Caco-2 (cell line): ENCODE measurements around the gene CFAP221. TPM values are rescaled to one million over a fixed set of nuclear protein-coding genes. Genes with fewer than 3 reads are reported as not detected.

Experiments used
- BruUV-seq: library from RNA; stranded (reverse); fragments of 400-500 nt; replicated peaks from 2 replicates; lab custom pipeline; 2021; lab: Mats Ljungman, UMichigan
- CTCF ChIA-PET: fragments of 300-600 bp; sonication (Branson Sonifier 250); formaldehyde crosslinking; loops from one replicate; lab custom pipeline; 2022; ENCODE audit warnings: antibody characterized with exemption; lab: Charles Lee
- POLR2A ChIA-PET: fragments of 300-600 bp; sonication (Branson Sonifier 250); formaldehyde crosslinking; loops from one replicate; lab custom pipeline; 2022; ENCODE audit warnings: antibody characterized with exemption; lab: Charles Lee
- DNase-seq, 2 experiments: peaks; one replicate each; pipeline versions ENCODE4 v3.0.0 to v3.0.0-alpha.2; 2020 to 2022
- H3K27me3 ChIP-seq: replicated peaks from 2 replicates; pipeline ENCODE4 v1.6.0; 2011; ENCODE audit warnings: low read length; ENCODE audit not compliant: control insufficient read depth, insufficient read depth
- H3K36me3 ChIP-seq: 2 replicates; pipeline ENCODE4 v1.5.1; 2011; ENCODE audit warnings: low read length; ENCODE audit not compliant: control insufficient read depth, insufficient read depth
- H3K4me1 ChIP-seq: fragments of 250-450 bp; sonication (Bioruptor Pico); 2 replicates; pipeline ENCODE4 v1.5.1; 2020; ENCODE audit warnings: mild to moderate bottlenecking
- H3K4me3 ChIP-seq: 2 replicates; pipeline ENCODE4 v1.5.1; 2011; ENCODE audit warnings: low read depth, mild to moderate bottlenecking, control low read depth, low read length
- H3K9me3 ChIP-seq: fragments of 250-450 bp; sonication (Bioruptor Pico); 2 replicates; pipeline ENCODE4 v1.5.1; 2020; ENCODE audit warnings: mild to moderate bottlenecking, moderate library complexity
- H3K27ac Mint-ChIP-seq: one replicate; pipeline ENCODE4 v1.8.0; 2022; ENCODE audit warnings: mixed read lengths; ENCODE audit not compliant: unreplicated experiment
- H3K27me3 Mint-ChIP-seq: one replicate; pipeline ENCODE4 v1.8.0; 2022; ENCODE audit warnings: mixed read lengths; ENCODE audit not compliant: insufficient read depth, unreplicated experiment
- H3K36me3 Mint-ChIP-seq: one replicate; pipeline ENCODE4 v1.8.0; 2022; ENCODE audit warnings: mild to moderate bottlenecking, mixed read lengths; ENCODE audit not compliant: insufficient read depth, unreplicated experiment
- H3K4me1 Mint-ChIP-seq: one replicate; pipeline ENCODE4 v1.8.0; 2022; ENCODE audit warnings: low read depth, mixed read lengths; ENCODE audit not compliant: unreplicated experiment
- H3K4me3 Mint-ChIP-seq: one replicate; pipeline ENCODE4 v1.8.0; 2022; ENCODE audit warnings: mild to moderate bottlenecking, moderate library complexity, mixed read lengths; ENCODE audit not compliant: unreplicated experiment
- H3K9me3 Mint-ChIP-seq: one replicate; pipeline ENCODE4 v1.8.0; 2022; ENCODE audit warnings: mixed read lengths; ENCODE audit not compliant: unreplicated experiment
- CTCF ChIP-seq, 2 experiments: fragments of 200-600 bp in 1 of 2; IDR thresholded peaks; 1 replicate in 1 of 2; 2 replicates in 1 of 2; pipeline versions ENCODE4 v1.5.1 to v1.8.0; 2011 to 2022; ENCODE audit warnings: antibody characterized with exemption in 1 of 2, control low read depth in 1 of 2, inconsistent platforms in 1 of 2, low read depth in 1 of 2, low read length in 1 of 2, mild to moderate bottlenecking in 1 of 2, moderate library complexity in 1 of 2; ENCODE audit not compliant: insufficient read depth in 1 of 2, severe bottlenecking in 1 of 2, unreplicated experiment in 1 of 2
- intact Hi-C: fragments of 100-400 bp; cut with micrococcal nuclease; formaldehyde crosslinking; loops from one replicate; pipeline ENCODE4 v1.10.0; 2022; ENCODE audit not compliant: unreplicated experiment
- total RNA-seq: library from RNA; stranded (reverse); gene quantifications from 2 replicates; pipeline ENCODE4 v1.2.3, GENCODE V29; 2022

Gene CFAP221
- total RNA-seq, 1 experiment from 2014 or later = not detected

- intact Hi-C loops = no loop called here
These were observed 25.7 kb upstream of the CFAP221 start for GRCh38 chr2:119518401-119519056.

GRCh38 chr2:119519057-119519408 lies 25.2 kb upstream of the CFAP221 start:
- Histone ChIP-seq H3K4me1 (no peaks in the 10 kb centered on the region), H3K36me3 (no peaks in the 10 kb centered on the region), H3K4me3 (no peak overlapping the region), H3K27me3 (no peaks in the 10 kb centered on the region), H3K9me3 (no peaks in the 10 kb centered on the region)
- Mint-ChIP-seq H3K4me3 (no peak overlapping the region), H3K36me3 (no peaks in the 10 kb centered on the region), H3K4me1 (no peaks in the 10 kb centered on the region), H3K27ac (no peak overlapping the region), H3K9me3 (no peaks in the 10 kb centered on the region), H3K27me3 (no peaks in the 10 kb centered on the region)
- no peak for TF ChIP-seq CTCF (IDR thresholded peaks at IDR 0.05; ENCODE audit: insufficient read depth in 1 of 2, low read depth in 1 of 2, low read length in 1 of 2, severe bottlenecking in 1 of 2, unreplicated experiment in 1 of 2)
- no peak for DNase-seq
- CTCF ChIA-PET = interaction anchor here (0.6 kb wide), 2 partner anchors 128 to 160 kb away, joined by 3 to 4 read pairs; partner anchors contain the start of gene TMEM177
- intact Hi-C loops = no loop called here
- POLR2A ChIA-PET = no interaction called here
- BruUV-seq = no TSS peak

More at GRCh38 chr2:119518401-119519056, 25.7 kb upstream of the CFAP221 start:
- H3K27ac Mint-ChIP-seq = no peak overlapping the region
- POLR2A ChIA-PET = no interaction called here
- Histone ChIP-seq H3K4me1 (no peaks in the 10 kb centered on the region), H3K27me3 (no peaks in the 10 kb centered on the region), H3K9me3 (no peaks in the 10 kb centered on the region), H3K4me3 (no peak overlapping the region), H3K36me3 (no peaks in the 10 kb centered on the region)
- no peaks in the 10 kb centered on the region for H3K27me3 Mint-ChIP-seq
- H3K4me3 Mint-ChIP-seq = no peak overlapping the region
- H3K4me1 Mint-ChIP-seq = no peaks in the 10 kb centered on the region
- no peaks in the 10 kb centered on the region for H3K36me3 Mint-ChIP-seq
- no TSS peak for BruUV-seq
- CTCF ChIA-PET = interaction anchor here (0.6 kb wide), 2 partner anchors 127 to 161 kb away, joined by 3 to 4 read pairs; partner anchors contain the start of gene TMEM177
- TF ChIP-seq CTCF (IDR thresholded peaks at IDR 0.05; ENCODE audit: insufficient read depth in 1 of 2, low read depth in 1 of 2, low read length in 1 of 2, severe bottlenecking in 1 of 2, unreplicated experiment in 1 of 2) = no peak
- no peaks in the 10 kb centered on the region for H3K9me3 Mint-ChIP-seq
- DNase-seq = no peak

- Mint-ChIP-seq H3K36me3 (no peaks in the 10 kb centered on the region), H3K4me3 (no peak overlapping the region), H3K9me3 (no peaks in the 10 kb centered on the region), H3K4me1 (no peaks in the 10 kb centered on the region), H3K27me3 (no peaks in the 10 kb centered on the region), H3K27ac (no peak overlapping the region)
- no peaks in the 10 kb centered on the region for H3K27me3 ChIP-seq
- TF ChIP-seq CTCF (IDR thresholded peaks at IDR 0.05; ENCODE audit: insufficient read depth in 1 of 2, low read depth in 1 of 2, low read length in 1 of 2, severe bottlenecking in 1 of 2, unreplicated experiment in 1 of 2) = no peak
- DNase-seq = no peak
- intact Hi-C loops = no loop called here
- no TSS peak for BruUV-seq
- H3K36me3 ChIP-seq = no peaks in the 10 kb centered on the region
- H3K9me3 ChIP-seq = no peaks in the 10 kb centered on the region
- no peak overlapping the region for H3K4me3 ChIP-seq
- POLR2A ChIA-PET = no interaction called here
- CTCF ChIA-PET = no interaction called here
- H3K4me1 ChIP-seq = no peaks in the 10 kb centered on the region
These were observed 23.4 kb upstream of the CFAP221 start for GRCh38 chr2:119520696-119521432.
